GM21360 (cell line): ENCODE measurements around the gene S100A8.
"Not testable (repeated sequence)": the region's sequence is repeated elsewhere in the genome, so short reads cannot be mapped to it uniquely, and the experiment has no call there.

Experiments used
- ATAC-seq: cut with Tn5 transposase; IDR thresholded peaks from one replicate; pipeline ENCODE4 v1.9.1; 2021; ENCODE audit warnings: mild to moderate bottlenecking, moderate library complexity; ENCODE audit not compliant: unreplicated experiment

S100A8 gene

GRCh38 chr1:153417136-153417888 lies 26.4 kb upstream of the S100A8 start:
- no peak for ATAC-seq

GRCh38 chr1:153415850-153416570 lies 25.1 kb upstream of the S100A8 start, which contains the start of gene S100A7A:
Gene S100A7A (plus strand): TSS chr1:153416520. CDS start chr1:153418083, 1,563 bp downstream.
- no peak for ATAC-seq

GRCh38 chr1:153413961-153414360 lies 23.1 kb upstream of the S100A8 start:
- not testable (repeated sequence) for ATAC-seq

GRCh38 chr1:153407274-153407673 lies 16.4 kb upstream of the S100A8 start:
- not testable (repeated sequence) for ATAC-seq

- not testable (repeated sequence) for ATAC-seq
Observed at GRCh38 chr1:153405825-153406599, 15.1 kb upstream of the S100A8 start.

GRCh38 chr1:153404768-153405167 lies 13.9 kb upstream of the S100A8 start:
- no peak for ATAC-seq

GRCh38 chr1:153404086-153404635 lies 13.3 kb upstream of the S100A8 start:
- ATAC-seq = no peak

- ATAC-seq = no peak
Observed at GRCh38 chr1:153403421-153404085, 12.7 kb upstream of the S100A8 start.

GRCh38 chr1:153402226-153402625 lies 11.4 kb upstream of the S100A8 start:
- no peak for ATAC-seq

GRCh38 chr1:153401461-153401860 lies 10.6 kb upstream of the S100A8 start:
- no peak for ATAC-seq

- ATAC-seq = no peak
Observed at GRCh38 chr1:153400244-153400643, 9.4 kb upstream of the S100A8 start.

GRCh38 chr1:153399401-153400055 lies 8.7 kb upstream of the S100A8 start:
- ATAC-seq = no peak

- ATAC-seq = no peak
Observed at GRCh38 chr1:153397924-153398651, 7.2 kb upstream of the S100A8 start.

GRCh38 chr1:153397051-153397923 lies 6.4 kb upstream of the S100A8 start:
- no peak for ATAC-seq

- ATAC-seq = no peak
Observed at GRCh38 chr1:153396461-153396860, 5.6 kb upstream of the S100A8 start.

GRCh38 chr1:153395776-153396175 lies 4.9 kb upstream of the S100A8 start:
- ATAC-seq = no peak

- ATAC-seq = no peak
Observed at GRCh38 chr1:153395136-153395685, 4.3 kb upstream of the S100A8 start.

- no peak for ATAC-seq
Observed at GRCh38 chr1:153394391-153394790, 3.5 kb upstream of the S100A8 start.
